Cardiac muscle cell (in vitro differentiated cells and primary cell): ENCODE measurements around the gene ORM1. TPM values are rescaled to one million over a fixed set of nuclear protein-coding genes. Genes with fewer than 3 reads are reported as not detected.

Experiments used
- DNase-seq, 2 donors: peaks; one replicate each; pipeline versions ENCODE4 v3.0.0 to v3.0.0-alpha.2; 2010 to 2017; ENCODE audit warnings: low read depth in 1 of 2, low spot score in 1 of 2
- H3K27ac ChIP-seq: fragments of 200-600 bp; sonication (generic); 2 replicates; pipeline ENCODE4 v1.5.1; 2016
- H3K27me3 ChIP-seq: fragments of 200-600 bp; sonication (generic); 2 replicates; pipeline ENCODE4 v1.6.0; 2016; ENCODE audit warnings: control low read depth
- H3K36me3 ChIP-seq: fragments of 200-600 bp; sonication (generic); 2 replicates; pipeline ENCODE4 v1.5.1; 2016; ENCODE audit warnings: control low read depth
- H3K4me1 ChIP-seq: fragments of 200-600 bp; sonication (generic); 2 replicates; pipeline ENCODE4 v1.8.1; 2017; ENCODE audit warnings: low read depth, mild to moderate bottlenecking, mixed run types
- H3K4me3 ChIP-seq: fragments of 200-600 bp; sonication (generic); 2 replicates; pipeline ENCODE4 v1.5.1; 2016; ENCODE audit warnings: mild to moderate bottlenecking
- H3K9me3 ChIP-seq: fragments of 200-600 bp; sonication (generic); 2 replicates; pipeline ENCODE4 v1.5.1; 2017; ENCODE audit warnings: low read depth, mild to moderate bottlenecking, control low read depth
- CTCF ChIP-seq: IDR thresholded peaks from 2 replicates; pipeline ENCODE4 v1.5.1; 2012; ENCODE audit warnings: low read depth, mild to moderate bottlenecking, low read length
- polyA plus RNA-seq: library from polyadenylated mRNA; unstranded; fragments of >200 nt; fragmentation: Nextera tagmentation; extraction: Ambion mirVana; gene quantifications from 2 replicates; pipeline ENCODE4 v1.2.1, GENCODE V29; 2016
- total RNA-seq: library from RNA; depleted of rRNA; stranded (reverse); fragments of >200 nt; gene quantifications from 2 replicates; pipeline ENCODE4 v1.2.3, GENCODE V29; 2016

Gene ORM1
- total and polyA plus RNA-seq, 2 experiments from 2014 or later = 0.75 TPM; not detected in 1

DNA sequence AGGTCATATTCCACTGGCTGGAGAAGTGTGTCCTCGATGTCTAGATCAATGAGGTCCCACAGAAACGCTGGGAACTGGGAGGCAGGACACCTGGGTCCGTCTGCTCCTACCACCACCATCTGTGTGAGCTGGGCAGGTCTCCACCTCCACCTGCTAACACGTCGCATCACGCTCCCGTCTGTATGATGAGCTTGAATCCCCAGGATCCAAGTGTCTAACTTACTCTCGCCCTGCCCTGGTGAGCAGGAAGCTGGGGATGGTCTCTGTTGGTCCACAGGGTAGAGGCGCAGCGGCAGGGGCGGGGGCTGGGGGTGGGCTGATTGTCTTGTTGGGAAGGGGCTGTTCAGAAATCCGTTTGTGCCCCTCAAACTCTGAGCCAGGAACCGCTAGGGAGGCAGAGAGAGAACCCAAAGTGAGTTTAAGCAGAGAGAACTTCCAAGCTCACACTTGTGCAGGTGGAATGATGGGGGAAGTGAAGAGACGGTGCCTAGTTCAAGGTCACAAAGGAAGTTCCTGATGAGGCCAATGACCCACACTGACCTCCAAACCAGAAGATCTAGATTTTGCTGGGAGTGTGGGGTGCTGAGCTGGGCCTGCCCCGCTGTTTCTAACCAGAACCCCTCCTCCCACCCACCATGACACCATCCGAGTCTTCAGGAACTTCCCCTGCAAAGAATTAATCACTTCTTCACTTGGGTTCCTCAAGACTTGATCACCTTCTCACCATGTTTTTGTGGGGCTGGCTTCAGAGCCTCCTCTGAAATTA is 27.9 kb downstream of the ORM1 start:
- no peak for DNase-seq
- Histone ChIP-seq H3K27me3 (no peaks in the 10 kb centered on the region), H3K36me3 (peaks cover 31% of the 10 kb centered on the region), H3K4me1 (peaks cover 10% of the 10 kb centered on the region), H3K4me3 (no peak overlapping the region), H3K9me3 (no peaks in the 10 kb centered on the region), H3K27ac (no peak overlapping the region)
- no peak for TF ChIP-seq CTCF

DNA sequence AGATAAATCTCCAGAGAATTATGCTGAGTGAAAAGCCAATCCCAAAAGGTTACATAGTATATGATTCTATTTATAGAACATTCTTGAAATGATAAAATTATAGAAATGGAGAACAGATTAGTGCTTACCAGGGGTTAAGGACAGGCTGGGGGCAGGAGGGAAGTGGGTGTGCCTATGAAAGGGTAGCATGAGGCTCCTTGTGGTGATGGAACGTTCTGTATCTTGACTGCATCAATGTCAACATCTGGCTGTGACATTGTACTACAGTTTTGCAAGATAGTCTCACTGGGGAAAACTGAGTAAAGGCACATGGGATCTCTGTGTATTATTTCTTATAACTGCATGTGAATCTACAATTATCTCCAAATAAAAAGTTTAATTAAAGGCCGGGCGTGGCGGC is 29.0 kb downstream of the ORM1 start:
- Histone ChIP-seq H3K4me3 (no peak overlapping the region), H3K36me3 (peaks cover 24% of the 10 kb centered on the region), H3K9me3 (no peaks in the 10 kb centered on the region), H3K27me3 (no peaks in the 10 kb centered on the region), H3K4me1 (peaks cover 10% of the 10 kb centered on the region), H3K27ac (no peak overlapping the region)
- DNase-seq = no peak
- TF ChIP-seq CTCF = no peak

GRCh38 chr9:114355821-114356220 is 32.9 kb downstream of the ORM1 start:
- Histone ChIP-seq H3K27me3 (no peaks in the 10 kb centered on the region), H3K4me1 (no peaks in the 10 kb centered on the region), H3K36me3 (peaks cover 43% of the 10 kb centered on the region), H3K27ac (no peak overlapping the region), H3K9me3 (no peaks in the 10 kb centered on the region), H3K4me3 (no peak overlapping the region)
- no peak for TF ChIP-seq CTCF
- DNase-seq = no peak

GRCh38 chr9:114356792-114357191 is 33.9 kb downstream of the ORM1 start:
- Histone ChIP-seq H3K4me1 (no peaks in the 10 kb centered on the region), H3K27ac (no peak overlapping the region), H3K27me3 (no peaks in the 10 kb centered on the region), H3K36me3 (peaks cover 49% of the 10 kb centered on the region), H3K4me3 (no peak overlapping the region), H3K9me3 (no peaks in the 10 kb centered on the region)
- DNase-seq = no peak
- no peak for TF ChIP-seq CTCF

- H3K27ac ChIP-seq = no peak overlapping the region
- H3K36me3 ChIP-seq = peaks cover 50% of the 10 kb centered on the region
- H3K4me1 ChIP-seq = no peaks in the 10 kb centered on the region
- no peak for DNase-seq
- H3K9me3 ChIP-seq = no peaks in the 10 kb centered on the region
- no peaks in the 10 kb centered on the region for H3K27me3 ChIP-seq
- no peak for TF ChIP-seq CTCF
- H3K4me3 ChIP-seq = no peak overlapping the region
Observed at GRCh38 chr9:114357360-114357759, 34.5 kb downstream of the ORM1 start.
